GM19043 (cell line): ENCODE data around the gene TRPM4.
"Not testable (repeated sequence)": the region's sequence is repeated elsewhere in the genome, so short reads cannot be mapped to it uniquely, and the experiment has no call there.

Experiments
- ATAC-seq: cut with Tn5 transposase; IDR thresholded peaks from one replicate; pipeline ENCODE4 v1.9.1; 2021; ENCODE audit warnings: low read depth; ENCODE audit not compliant: unreplicated experiment

The TRPM4 gene

GRCh38 chr19:49157445-49158224, at the start of gene TRPM4:
Gene TRPM4 (plus strand): TSS chr19:49157792. CDS start chr19:49157867, 75 bp downstream.
- no peak for ATAC-seq

- ATAC-seq, result no peak
Observed at GRCh38 chr19:49109051-49109450, 48.5 kb upstream of the TRPM4 start.

GRCh38 chr19:49109569-49110233, 47.9 kb upstream of the TRPM4 start:
- no peak for ATAC-seq

GRCh38 chr19:49110567-49110966, 47.0 kb upstream of the TRPM4 start:
- no peak for ATAC-seq

GRCh38 chr19:49111218-49111998, 46.2 kb upstream of the TRPM4 start:
- no peak for ATAC-seq

- ATAC-seq, result no peak
Observed at GRCh38 chr19:49113762-49114629, 43.6 kb upstream of the TRPM4 start, which contains the start of gene LIN7B. Gene LIN7B (plus strand): TSS chr19:49114370. CDS start chr19:49114405, 35 bp downstream.

- ATAC-seq, result no peak
Observed at GRCh38 chr19:49114630-49115363, 42.8 kb upstream of the TRPM4 start.

GRCh38 chr19:49116544-49116943, 41.0 kb upstream of the TRPM4 start:
- ATAC-seq, result no peak

GRCh38 chr19:49117677-49118564, 39.7 kb upstream of the TRPM4 start:
- ATAC-seq, result no peak

GRCh38 chr19:49118565-49119410, 38.8 kb upstream of the TRPM4 start, which contains the start of gene C19orf73:
Gene C19orf73 (minus strand): TSS chr19:49119143. CDS start chr19:49119022, 121 bp downstream.
- ATAC-seq, result peak; percentile 76

- ATAC-seq, result no peak
Observed at GRCh38 chr19:49119411-49120324, 37.9 kb upstream of the TRPM4 start, which contains the start of gene PPFIA3. Gene PPFIA3 (plus strand): TSS chr19:49119544. CDS start chr19:49127874, 8,330 bp downstream.

GRCh38 chr19:49120325-49120683, 37.3 kb upstream of the TRPM4 start:
- no peak for ATAC-seq

- ATAC-seq, result no peak
Observed at GRCh38 chr19:49120868-49121267, 36.7 kb upstream of the TRPM4 start.

- ATAC-seq, result not testable (repeated sequence)
Observed at GRCh38 chr19:49121841-49122240, 35.8 kb upstream of the TRPM4 start.

- not testable (repeated sequence) for ATAC-seq
Observed at GRCh38 chr19:49123285-49123684, 34.3 kb upstream of the TRPM4 start.

- no peak for ATAC-seq
Observed at GRCh38 chr19:49125025-49125731, 32.4 kb upstream of the TRPM4 start.
